ENCODE measurements around the gene POLR2L.

DNA sequence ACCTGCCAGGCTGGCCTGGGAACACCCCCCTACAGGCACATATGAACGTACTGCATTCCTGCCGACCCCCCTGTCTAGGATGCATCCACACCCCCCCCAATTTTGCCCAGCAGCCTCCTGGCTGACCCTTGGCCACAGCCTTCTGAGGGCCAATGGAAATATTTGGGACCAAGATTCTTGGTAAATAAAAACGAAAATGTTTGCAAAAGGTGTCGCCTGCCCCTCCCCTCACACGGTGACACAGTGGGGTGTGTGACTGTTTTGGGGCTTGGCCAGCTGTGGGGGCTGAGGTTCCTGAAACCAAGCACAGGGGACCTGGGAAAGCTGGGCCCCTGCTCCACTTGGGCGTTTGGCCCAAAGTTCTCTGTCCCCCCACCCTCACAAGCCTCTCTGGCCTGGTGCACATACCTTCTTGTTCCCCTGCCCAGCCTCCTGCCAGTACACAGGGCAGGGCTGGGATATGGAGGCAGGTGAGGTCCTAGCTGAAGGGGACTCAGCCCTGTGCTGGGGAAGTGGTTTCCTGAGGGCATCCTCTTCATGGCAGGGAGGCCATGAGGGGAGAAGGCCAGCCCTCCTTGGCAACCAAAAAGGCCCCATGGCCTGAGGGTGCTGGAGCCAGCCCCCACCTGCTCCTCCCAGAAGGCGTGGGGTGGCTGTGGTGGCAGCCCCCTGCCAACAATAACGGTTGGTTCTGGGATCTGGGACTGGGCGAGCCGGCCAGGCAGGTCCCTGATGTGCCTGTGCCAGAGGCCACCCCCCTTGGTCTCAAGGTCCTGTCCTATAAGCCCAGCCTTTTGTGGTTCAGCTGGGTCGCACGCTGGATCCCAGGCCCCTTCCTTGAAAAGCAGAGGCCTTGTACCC, 16.7 kb downstream of the POLR2L start:
- TF ChIP-seq, protein P1, sequence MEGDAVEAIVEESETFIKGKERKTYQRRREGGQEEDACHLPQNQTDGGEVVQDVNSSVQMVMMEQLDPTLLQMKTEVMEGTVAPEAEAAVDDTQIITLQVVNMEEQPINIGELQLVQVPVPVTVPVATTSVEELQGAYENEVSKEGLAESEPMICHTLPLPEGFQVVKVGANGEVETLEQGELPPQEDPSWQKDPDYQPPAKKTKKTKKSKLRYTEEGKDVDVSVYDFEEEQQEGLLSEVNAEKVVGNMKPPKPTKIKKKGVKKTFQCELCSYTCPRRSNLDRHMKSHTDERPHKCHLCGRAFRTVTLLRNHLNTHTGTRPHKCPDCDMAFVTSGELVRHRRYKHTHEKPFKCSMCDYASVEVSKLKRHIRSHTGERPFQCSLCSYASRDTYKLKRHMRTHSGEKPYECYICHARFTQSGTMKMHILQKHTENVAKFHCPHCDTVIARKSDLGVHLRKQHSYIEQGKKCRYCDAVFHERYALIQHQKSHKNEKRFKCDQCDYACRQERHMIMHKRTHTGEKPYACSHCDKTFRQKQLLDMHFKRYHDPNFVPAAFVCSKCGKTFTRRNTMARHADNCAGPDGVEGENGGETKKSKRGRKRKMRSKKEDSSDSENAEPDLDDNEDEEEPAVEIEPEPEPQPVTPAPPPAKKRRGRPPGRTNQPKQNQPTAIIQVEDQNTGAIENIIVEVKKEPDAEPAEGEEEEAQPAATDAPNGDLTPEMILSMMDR (IDR thresholded peaks at IDR 0.05), result no peak
- TF ChIP-seq POLR2A (IDR thresholded peaks at IDR 0.05) (no peak), EP300 (IDR thresholded peaks at IDR 0.05) (no peak)
